SU-DHL-6 (cell line): ENCODE measurements around the gene PDK4.

Experiments used
- H2AFZ ChIP-seq: fragments of 200-600 bp; sonication (generic); 2 replicates; pipeline ENCODE4 v1.6.1; 2014; ENCODE audit warnings: low read depth, mild to moderate bottlenecking, moderate library complexity, mixed read lengths, antibody characterized with exemption, low read length; ENCODE audit not compliant: severe bottlenecking
- H3F3A ChIP-seq: fragments of 200-600 bp; shearing (Covaris generic); 2 replicates; pipeline ENCODE4 v1.6.0; 2016; ENCODE audit warnings: antibody characterized with exemption, mild to moderate bottlenecking; ENCODE audit not compliant: insufficient read depth
- H3K27ac ChIP-seq: fragments of 200-600 bp; sonication (generic); 2 replicates; pipeline ENCODE4 v1.5.1; 2016; ENCODE audit warnings: low read depth, mild to moderate bottlenecking, low read length, moderate library complexity, mixed read lengths
- H3K27me3 ChIP-seq: fragments of 200-600 bp; sonication (generic), shearing (Covaris generic); 2 replicates; pipeline ENCODE4 v1.6.0; 2014; ENCODE audit warnings: mild to moderate bottlenecking, low read length
- H3K36me3 ChIP-seq: fragments of 200-600 bp; sonication (generic); 2 replicates; pipeline ENCODE4 v1.6.1; 2014; ENCODE audit warnings: mild to moderate bottlenecking, low read length, mixed read lengths
- H3K4me2 ChIP-seq: fragments of 300-600, 200-600 bp; shearing (Covaris generic), sonication (generic); 2 replicates; pipeline ENCODE4 v1.6.0; 2014; ENCODE audit warnings: low read length, low read depth, mild to moderate bottlenecking; ENCODE audit not compliant: poor library complexity, severe bottlenecking
- H3K4me3 ChIP-seq: fragments of 200-600 bp; sonication (generic); 2 replicates; pipeline ENCODE4 v1.5.1; 2014; ENCODE audit warnings: antibody characterized with exemption, low read length, mild to moderate bottlenecking, mixed read lengths; ENCODE audit not compliant: insufficient read depth, poor library complexity, severe bottlenecking
- H3K79me2 ChIP-seq: fragments of 200-600 bp; sonication (generic); 2 replicates; pipeline ENCODE4 v1.6.1; 2014; ENCODE audit warnings: mild to moderate bottlenecking, low read length, moderate library complexity; ENCODE audit not compliant: insufficient read depth
- H3K9ac ChIP-seq: fragments of 200-600 bp; sonication (generic); 2 replicates; pipeline ENCODE4 v1.7.0; 2014; ENCODE audit warnings: mild to moderate bottlenecking, low read length
- H3K9me2 ChIP-seq: fragments of 200-600 bp; sonication (generic); replicated peaks from 2 replicates; pipeline ENCODE4 v1.6.1; 2014; ENCODE audit warnings: low read length; ENCODE audit not compliant: insufficient read depth
- H3K9me3 ChIP-seq: fragments of 200-600 bp; sonication (generic); 2 replicates; pipeline ENCODE4 v1.6.1; 2014; ENCODE audit warnings: low read length, mixed read lengths; ENCODE audit not compliant: insufficient read depth
- H4K20me1 ChIP-seq: fragments of 200-600 bp; sonication (generic); 2 replicates; pipeline ENCODE4 v1.6.1; 2014; ENCODE audit warnings: low read depth, mild to moderate bottlenecking, antibody characterized with exemption, low read length, moderate library complexity, mixed read lengths
- CTCF ChIP-seq: fragments of 200-600 bp; sonication (generic); IDR thresholded peaks from one replicate; pipeline ENCODE4 v1.5.1; 2017; ENCODE audit warnings: antibody characterized with exemption, mild to moderate bottlenecking, low read length, moderate library complexity; ENCODE audit not compliant: insufficient read depth, poor library complexity, severe bottlenecking
- EZH2phosphoT487 ChIP-seq: fragments of 200-600 bp; sonication (generic), shearing (Covaris generic); conservative IDR thresholded peaks from 2 replicates; pipeline ENCODE4 v1.6.1; 2018; ENCODE audit warnings: mild to moderate bottlenecking, antibody characterized with exemption, low read length, moderate library complexity, mixed read lengths

PDK4 gene

GRCh38 chr7:95589766-95590165 lies 6.5 kb downstream of the PDK4 start:
- H3K27me3 ChIP-seq, result no peaks in the 10 kb centered on the region
- no peaks in the 10 kb centered on the region for H3K9me2 ChIP-seq
- TF ChIP-seq EZH2phosphoT487 (no peak), CTCF (no peak)
- no peaks in the 10 kb centered on the region for H3K79me2 ChIP-seq
- no peaks in the 10 kb centered on the region for H4K20me1 ChIP-seq
- H3F3A ChIP-seq, result no peaks in the 10 kb centered on the region
- H3K4me3 ChIP-seq, result no peak overlapping the region
- no peak overlapping the region for H3K9ac ChIP-seq
- H3K27ac ChIP-seq, result no peak overlapping the region
- H3K36me3 ChIP-seq, result no peaks in the 10 kb centered on the region
- no peak overlapping the region for H3K4me2 ChIP-seq
- H3K9me3 ChIP-seq, result no peaks in the 10 kb centered on the region
- H2AFZ ChIP-seq, result no peak overlapping the region

GRCh38 chr7:95589031-95589430 lies 7.3 kb downstream of the PDK4 start:
- Histone ChIP-seq H3F3A (no peaks in the 10 kb centered on the region), H3K9ac (no peak overlapping the region), H3K36me3 (no peaks in the 10 kb centered on the region), H3K9me3 (no peaks in the 10 kb centered on the region), H3K27me3 (no peaks in the 10 kb centered on the region), H3K4me2 (no peak overlapping the region), H3K9me2 (no peaks in the 10 kb centered on the region), H4K20me1 (no peaks in the 10 kb centered on the region), H3K79me2 (no peaks in the 10 kb centered on the region), H3K4me3 (no peak overlapping the region), H2AFZ (no peak overlapping the region), H3K27ac (no peak overlapping the region)
- TF ChIP-seq EZH2phosphoT487 (no peak), CTCF (no peak)

DNA sequence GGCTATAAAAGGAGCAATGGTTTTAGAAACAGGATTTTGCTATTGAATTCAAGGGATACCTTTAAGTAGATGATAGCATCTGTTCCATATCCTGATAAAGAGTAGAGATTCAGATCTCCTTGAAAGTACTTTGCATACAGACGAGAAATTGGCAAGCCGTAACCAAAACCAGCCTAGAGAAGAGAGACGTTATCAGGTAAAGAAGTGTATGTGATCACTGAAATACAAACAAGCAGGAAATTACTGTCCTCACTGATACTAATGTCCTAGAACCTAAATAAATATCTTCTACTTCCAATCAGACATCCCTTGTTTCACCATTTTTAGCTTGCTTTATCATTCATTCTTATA lies 9.4 kb downstream of the PDK4 start:
- no peaks in the 10 kb centered on the region for H3K9me2 ChIP-seq
- no peaks in the 10 kb centered on the region for H4K20me1 ChIP-seq
- no peak overlapping the region for H3K4me2 ChIP-seq
- H3K4me3 ChIP-seq, result no peak overlapping the region
- no peak overlapping the region for H2AFZ ChIP-seq
- H3K36me3 ChIP-seq, result no peaks in the 10 kb centered on the region
- no peaks in the 10 kb centered on the region for H3K27me3 ChIP-seq
- H3K79me2 ChIP-seq, result no peaks in the 10 kb centered on the region
- H3K9ac ChIP-seq, result no peak overlapping the region
- H3K9me3 ChIP-seq, result no peaks in the 10 kb centered on the region
- TF ChIP-seq EZH2phosphoT487, result no peak
- no peak for TF ChIP-seq CTCF
- no peak overlapping the region for H3K27ac ChIP-seq
- no peaks in the 10 kb centered on the region for H3F3A ChIP-seq

DNA sequence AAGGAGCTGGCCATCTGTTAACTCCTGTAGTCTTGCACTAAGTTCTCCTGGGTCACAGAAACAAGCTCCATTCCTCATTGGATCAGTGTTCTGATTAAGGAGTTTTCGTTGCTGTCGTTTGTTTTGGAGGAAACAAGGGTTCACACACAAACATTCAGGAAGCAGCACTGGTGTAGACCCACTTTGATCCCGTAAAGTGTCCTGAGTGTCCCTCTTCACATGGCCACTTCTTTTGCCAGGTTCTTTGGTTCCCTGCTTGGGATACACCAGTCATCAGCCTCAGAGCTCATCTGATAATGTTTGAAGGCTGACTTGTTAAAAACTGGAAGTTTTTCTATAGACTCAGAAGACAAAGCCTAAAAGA lies 10.9 kb downstream of the PDK4 start:
- Histone ChIP-seq H2AFZ (no peak overlapping the region), H3K4me2 (no peak overlapping the region), H3K9me3 (no peaks in the 10 kb centered on the region), H3K27ac (no peak overlapping the region), H3F3A (no peaks in the 10 kb centered on the region), H3K9me2 (no peaks in the 10 kb centered on the region), H3K4me3 (no peak overlapping the region), H3K79me2 (no peaks in the 10 kb centered on the region), H4K20me1 (no peaks in the 10 kb centered on the region), H3K27me3 (no peaks in the 10 kb centered on the region), H3K9ac (no peak overlapping the region), H3K36me3 (no peaks in the 10 kb centered on the region)
- TF ChIP-seq CTCF (no peak), EZH2phosphoT487 (no peak)
